GM06990 (cell line): ENCODE measurements around the gene PLXNA4.

Experiments used
- DNase-seq: peaks from one replicate; pipeline ENCODE4 v3.0.0-alpha.2; 2011; ENCODE audit not compliant: insufficient read length; ENCODE audit errors: extremely low read depth
- H3K27me3 ChIP-seq: replicated peaks from 2 replicates; pipeline ENCODE4 v1.6.0; 2011; ENCODE audit warnings: low read length; ENCODE audit not compliant: control insufficient read depth, insufficient read depth
- H3K36me3 ChIP-seq: 2 replicates; pipeline ENCODE4 v1.5.1; 2011; ENCODE audit warnings: low read length; ENCODE audit not compliant: control insufficient read depth, insufficient read depth
- H3K4me3 ChIP-seq: replicated peaks from 2 replicates; pipeline ENCODE4 v1.5.1; 2011; ENCODE audit warnings: low read depth, mild to moderate bottlenecking, control low read depth, low read length
- CTCF ChIP-seq: IDR thresholded peaks from 2 replicates; pipeline ENCODE4 v1.5.1; 2011; ENCODE audit warnings: low read length, control low read depth, mild to moderate bottlenecking, inconsistent platforms; ENCODE audit not compliant: insufficient read depth, poor library complexity, severe bottlenecking

Gene PLXNA4

DNA sequence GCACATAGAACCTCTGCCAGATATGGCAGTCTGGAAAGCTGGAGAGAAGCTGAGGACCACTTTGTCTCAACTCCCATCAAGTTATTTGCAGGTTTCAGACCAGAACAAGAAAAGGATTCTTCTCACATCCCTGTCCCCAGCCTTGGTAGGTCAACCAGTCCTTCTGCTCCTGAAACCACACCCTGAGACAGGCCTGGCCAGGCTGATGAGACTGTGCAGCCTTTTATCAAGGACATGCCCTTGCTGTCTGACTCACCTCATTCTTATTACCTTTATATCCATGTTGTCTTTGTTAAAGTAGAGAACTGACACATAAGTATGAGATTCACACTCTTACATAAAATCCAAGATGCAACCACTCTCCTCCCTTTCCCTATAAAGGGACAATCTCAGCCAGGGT, 354.9 kb downstream of the PLXNA4 start:
- DNase-seq = no peak
- H3K4me3 ChIP-seq = no peak overlapping the region
- H3K27me3 ChIP-seq = no peaks in the 10 kb centered on the region
- TF ChIP-seq CTCF = no peak
- no peaks in the 10 kb centered on the region for H3K36me3 ChIP-seq

DNA sequence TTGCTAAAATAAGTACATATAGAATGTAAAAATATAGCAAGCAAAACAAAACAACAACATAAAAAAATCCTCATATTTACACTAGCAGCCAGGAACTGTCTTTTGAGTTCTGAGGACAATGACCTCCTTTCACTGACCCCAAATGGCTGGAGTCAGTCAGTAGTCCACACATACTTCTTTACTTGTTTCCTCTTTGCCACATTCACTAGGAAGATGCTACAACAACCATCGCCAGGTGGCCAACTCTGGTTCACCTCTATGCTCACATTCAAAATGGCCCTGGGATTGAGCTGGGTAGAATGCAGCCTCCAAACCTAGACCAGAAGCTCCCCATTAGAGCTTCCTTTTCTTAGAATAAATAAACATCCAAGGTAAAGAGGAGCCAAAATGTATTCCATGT, 356.2 kb downstream of the PLXNA4 start:
- Histone ChIP-seq H3K36me3 (no peaks in the 10 kb centered on the region), H3K4me3 (no peak overlapping the region), H3K27me3 (no peaks in the 10 kb centered on the region; the same call in 1 of the 2 replicates)
- no peak for DNase-seq
- TF ChIP-seq CTCF = no peak

DNA sequence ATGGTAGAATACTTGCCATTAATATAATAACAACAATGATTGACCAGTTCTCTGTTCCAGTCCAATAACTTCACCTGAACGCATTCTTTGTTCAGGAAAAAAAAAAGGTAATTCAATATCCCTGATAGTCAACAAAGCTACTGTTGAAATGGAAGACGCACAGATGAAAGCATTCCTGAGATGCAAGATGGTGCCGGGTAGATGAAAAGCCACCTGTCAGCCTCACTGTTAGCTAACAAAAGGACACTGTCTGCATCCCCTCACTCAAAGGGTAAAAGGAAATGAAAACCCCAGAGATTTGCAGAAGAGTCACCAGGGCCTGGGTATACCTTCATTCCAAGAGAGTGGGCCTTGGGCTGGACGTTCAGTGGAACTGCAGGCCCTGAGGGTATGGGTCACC, 357.4 kb downstream of the PLXNA4 start:
- no peaks in the 10 kb centered on the region; the same call in 1 of the 2 replicates for H3K27me3 ChIP-seq
- DNase-seq = no peak

GRCh38 chr7:132216847-132217525, 359.3 kb downstream of the PLXNA4 start:
- DNase-seq = no peak
- H3K36me3 ChIP-seq = no peaks in the 10 kb centered on the region
- H3K27me3 ChIP-seq = no peaks in the 10 kb centered on the region; the same call in 1 of the 2 replicates
- H3K4me3 ChIP-seq = no peak overlapping the region
- TF ChIP-seq CTCF = no peak

More for the DNA sequence above, 357.4 kb downstream of the PLXNA4 start:
- no peak overlapping the region for H3K4me3 ChIP-seq
- no peaks in the 10 kb centered on the region for H3K36me3 ChIP-seq
- no peak for TF ChIP-seq CTCF

DNA sequence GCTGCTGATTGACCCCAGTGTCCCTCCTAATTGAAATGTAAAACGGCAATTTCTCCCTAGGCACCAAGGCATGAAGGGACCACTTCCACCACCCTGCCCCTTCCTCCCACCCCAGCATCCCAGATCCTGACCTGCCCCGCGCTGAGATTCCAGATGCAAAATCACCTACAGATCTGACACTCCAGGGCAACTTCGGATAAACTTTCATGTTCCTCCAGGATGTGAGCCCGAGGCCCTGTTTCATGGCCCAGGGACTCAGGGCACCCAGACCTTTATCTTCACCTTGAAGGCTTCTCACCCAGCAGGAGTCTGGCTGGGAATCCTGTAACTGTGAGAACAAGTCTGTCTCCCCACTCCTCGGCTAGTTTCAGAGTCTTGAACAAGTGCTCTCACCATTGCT, 361.8 kb downstream of the PLXNA4 start:
- H3K27me3 ChIP-seq = no peaks in the 10 kb centered on the region; the same call in 1 of the 2 replicates
- no peak for TF ChIP-seq CTCF
- no peak for DNase-seq
- no peaks in the 10 kb centered on the region for H3K36me3 ChIP-seq
- no peak overlapping the region for H3K4me3 ChIP-seq
